Measurements from ENCODE around the gene PI4KA.

Gene PI4KA

DNA sequence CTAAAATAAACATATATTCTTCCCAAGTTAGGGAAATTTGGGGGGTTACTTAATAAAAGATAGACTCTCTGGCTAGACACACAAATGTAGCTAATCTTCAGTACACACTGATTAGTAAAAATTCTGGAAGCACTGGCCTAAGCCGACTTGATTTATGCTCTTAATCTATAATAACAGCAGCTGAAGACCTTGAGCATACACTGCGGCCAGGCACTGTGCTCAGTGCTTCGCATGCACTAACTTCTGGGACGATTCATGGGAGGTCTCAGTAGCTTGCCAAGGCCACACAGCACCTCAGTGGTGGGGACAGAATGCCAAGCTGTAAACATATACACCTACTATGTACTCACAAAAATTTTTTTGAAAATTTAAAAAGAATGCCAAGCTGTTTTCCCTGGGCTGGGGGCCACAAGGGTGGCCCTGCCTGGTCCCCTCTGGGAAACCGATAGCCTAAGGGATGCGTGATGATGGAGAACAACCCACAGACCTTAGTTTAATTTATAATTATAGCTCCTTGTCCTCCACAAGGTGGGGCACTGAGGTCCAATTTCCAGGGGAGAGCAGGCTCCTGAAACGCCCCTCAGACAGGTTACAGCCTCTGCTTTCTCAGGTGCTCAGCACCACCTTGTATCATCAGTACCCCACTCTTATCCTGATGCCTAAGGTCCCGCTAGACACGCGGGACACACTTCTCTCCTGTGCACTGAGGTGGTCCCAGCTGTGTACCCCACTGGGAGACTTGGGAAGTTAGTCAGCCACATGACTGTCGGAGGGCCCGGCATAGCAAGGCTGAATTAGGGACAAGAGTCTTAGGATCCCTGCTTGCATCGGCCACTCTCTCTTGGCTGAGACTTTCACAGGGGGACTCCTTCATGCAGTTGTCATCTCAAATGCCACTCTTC lies 64.6 kb downstream of the PI4KA start:
- no peak for DNase-seq (ENCODE audit: low read depth)

DNA sequence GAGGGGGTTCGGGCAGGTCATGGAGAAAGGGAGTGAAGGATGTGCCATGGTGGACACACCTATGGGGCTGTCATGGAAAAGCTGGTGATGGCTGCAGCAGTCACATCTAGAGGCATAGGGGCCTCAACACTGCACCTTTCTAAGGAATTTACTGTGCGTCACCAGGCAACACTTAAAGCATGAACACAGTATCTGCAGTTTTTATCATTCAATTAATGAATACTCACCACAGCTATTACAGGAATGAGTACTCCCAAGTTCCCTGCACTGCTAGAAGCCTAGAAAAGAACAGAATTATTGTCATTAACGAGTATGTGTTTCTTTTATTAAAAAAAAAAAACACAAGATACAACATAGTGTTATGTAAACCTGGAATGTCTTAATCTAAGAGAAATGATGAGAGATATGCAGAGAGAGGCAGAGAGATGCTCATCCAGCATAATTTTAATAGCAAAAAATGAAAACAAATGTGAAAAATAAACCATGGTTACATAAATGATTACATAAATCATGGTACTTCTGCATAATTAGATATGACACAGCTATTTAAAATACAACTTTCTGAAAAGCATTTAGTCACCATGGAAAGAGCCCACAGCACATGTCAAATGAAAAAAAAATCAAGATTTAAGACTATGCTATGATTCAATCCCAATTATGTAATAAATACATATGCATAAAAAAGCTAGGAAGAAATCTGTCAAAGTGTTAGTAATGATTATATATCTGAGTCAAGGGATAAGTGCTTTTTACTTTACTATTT lies 65.5 kb downstream of the PI4KA start:
- DNase-seq (ENCODE audit: low read depth) = no peak

DNA sequence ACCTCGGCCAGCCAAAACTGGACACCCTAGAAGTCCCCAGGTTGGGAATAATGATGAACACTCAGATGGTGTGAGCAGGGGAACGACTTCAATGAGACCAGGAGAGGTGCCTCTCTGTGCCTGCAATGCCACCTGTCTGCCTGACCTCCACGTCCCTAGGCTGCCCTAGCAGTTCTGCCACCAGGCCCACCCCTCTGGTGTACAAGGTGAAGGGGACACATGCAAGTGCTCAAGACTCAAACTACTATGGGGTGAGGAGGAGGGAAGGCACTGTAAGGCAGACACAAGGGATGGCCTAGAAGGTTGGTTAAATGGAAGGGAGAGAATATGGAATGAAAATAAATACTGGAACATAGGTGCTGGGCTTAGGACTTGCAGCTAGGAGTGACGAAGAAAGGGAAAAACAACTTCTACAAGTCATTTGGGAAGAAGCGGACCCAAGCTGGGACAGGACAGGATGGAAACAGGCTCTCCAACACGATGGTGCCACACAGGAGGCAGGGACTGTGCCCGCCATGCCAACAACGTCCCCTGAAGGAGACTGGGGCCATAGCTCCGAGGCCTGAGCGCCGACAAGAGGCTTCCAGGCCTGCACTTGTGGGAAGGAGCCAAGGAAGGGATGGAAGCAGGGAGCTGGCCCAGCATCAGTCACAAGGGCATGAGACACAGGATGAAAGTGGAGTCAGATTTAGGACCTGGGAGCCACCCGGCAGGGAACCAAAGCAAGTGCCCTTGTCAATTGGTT lies 66.2 kb downstream of the PI4KA start:
- DNase-seq (ENCODE audit: low read depth) = no peak

DNA sequence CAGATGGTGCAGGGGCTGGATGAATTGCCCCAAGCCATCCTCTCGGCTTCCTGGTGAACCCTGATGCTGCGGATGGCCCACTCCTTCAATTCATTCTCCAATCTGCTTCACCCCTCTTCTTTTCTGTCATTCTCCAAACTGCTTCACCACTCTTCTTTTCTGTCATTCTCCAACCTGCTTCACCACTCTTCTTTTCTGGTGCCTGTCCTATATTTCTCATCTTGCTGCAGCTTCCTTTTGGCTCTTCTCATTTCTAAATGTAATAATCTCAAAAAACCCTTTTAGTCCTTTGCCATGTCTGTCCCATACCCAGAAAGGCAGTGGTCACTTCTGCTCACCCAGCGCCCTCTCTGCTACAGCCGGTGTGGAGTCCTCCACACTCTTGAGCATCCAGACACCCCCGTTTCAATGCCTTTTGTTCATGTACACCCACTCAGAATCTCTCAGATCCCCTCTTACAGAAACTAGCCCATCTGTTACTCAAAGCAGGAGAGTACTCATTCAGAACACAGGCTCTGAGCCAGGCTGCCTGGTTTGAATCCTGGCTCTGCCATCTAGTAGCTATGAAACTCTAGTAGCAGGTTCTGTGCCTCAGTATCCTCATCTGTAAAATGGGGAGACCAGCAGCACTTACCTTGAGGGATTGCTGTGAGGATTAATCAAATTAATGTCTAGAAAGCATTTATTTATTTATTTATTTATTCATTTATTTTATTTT lies 69.8 kb downstream of the PI4KA start:
- DNase-seq (ENCODE audit: low read depth) = no peak

DNA sequence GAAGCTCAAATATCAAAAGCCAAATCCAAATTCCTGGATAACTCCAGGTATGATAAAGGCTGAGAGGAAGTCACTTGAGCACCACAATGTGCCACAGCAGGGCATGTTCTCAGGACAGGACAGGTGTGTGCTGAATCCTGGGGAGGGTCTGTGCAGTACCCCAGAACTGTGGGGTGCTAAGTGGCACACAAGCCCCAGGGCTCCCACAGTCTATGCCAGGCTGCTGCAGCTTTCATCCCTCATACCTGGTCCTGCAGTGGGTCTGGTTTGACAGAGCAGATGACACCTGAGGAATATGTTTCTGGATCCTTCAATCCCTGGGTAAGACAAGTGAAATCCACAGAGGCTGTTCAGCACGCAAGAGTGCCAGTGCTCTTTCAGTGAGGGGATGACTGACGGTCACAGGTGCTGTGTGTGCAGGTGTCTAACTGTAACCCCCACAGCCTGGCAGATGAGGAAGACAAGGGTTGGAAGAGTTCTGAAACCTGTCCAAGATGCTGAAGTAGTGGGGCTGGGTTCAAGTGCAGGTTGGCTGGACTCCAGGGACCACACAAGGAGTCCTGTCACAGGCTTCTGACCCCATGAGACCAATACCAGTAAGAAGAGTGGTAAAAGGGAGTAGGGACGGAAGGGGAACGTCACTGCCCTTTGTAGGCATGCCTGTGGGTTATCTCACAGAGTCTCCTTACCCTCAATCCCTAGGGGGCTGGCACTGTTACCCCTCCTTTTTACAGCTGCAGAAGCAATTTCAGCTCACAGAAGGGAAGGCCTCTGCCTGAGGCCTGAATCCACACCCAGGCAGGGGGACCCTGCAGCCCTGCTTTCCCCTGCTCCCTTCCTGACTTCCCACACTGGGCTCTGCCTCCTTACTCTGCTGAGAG lies 70.6 kb downstream of the PI4KA start:
- DNase-seq (ENCODE audit: low read depth) = no peak

DNA sequence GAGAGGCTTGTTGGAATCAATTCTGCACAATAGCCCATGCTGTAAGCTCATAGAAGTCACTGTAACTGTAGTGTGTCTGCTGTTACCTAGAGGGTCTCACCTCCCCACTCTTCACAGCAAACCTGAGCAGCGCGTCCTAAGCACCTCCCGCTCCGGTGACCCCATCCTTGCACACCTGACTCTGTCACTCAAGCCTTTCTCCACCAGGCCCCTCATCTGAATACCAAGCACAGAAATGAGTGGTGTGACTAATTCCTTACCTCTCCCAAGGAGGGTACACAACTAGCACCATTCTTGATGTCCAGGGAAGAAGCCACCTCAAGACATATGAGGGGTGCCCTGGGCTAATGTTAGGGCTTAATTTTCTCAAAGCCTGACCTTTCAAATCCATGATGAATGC lies 71.4 kb downstream of the PI4KA start:
- no peak for DNase-seq (ENCODE audit: low read depth)

DNA sequence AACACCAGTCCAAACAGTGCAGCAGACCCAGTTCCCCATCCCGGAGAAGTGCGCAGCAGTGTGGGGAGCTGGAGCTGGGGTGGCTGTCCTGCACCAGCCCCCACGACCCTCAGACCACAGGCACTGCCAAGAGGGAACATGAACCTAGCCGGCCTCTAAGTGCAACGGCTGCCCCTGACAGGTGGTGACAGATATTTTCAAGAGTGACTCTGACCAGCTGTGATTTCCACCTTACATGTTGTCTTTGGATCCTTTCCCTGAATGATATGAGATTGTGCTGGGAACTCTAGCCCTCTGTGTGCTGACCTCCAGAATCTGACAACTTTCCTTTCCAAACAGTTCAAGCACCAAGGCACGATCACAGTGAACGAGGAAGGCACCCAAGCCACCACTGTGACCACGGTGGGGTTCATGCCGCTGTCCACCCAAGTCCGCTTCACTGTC lies 72.1 kb downstream of the PI4KA start:
- no peak for DNase-seq (ENCODE audit: low read depth)

DNA sequence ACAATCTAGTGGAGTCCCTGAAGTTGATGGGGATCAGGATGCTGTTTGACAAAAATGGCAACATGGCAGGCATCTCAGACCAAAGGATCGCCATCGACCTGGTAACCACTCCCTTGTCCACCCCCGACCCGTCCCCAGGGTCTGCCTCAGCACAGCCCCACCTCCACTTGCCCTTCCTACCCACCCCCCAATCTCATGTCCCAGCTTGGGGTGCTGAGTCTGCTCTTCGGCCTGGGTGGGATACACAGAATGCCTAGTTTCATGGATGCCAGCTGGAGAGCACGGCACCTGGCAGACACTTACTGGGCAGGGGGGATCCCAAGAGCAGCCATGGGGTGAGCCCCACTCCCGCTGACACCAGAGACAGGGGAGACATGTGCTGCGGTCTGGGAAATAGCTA lies 72.6 kb downstream of the PI4KA start:
- no peak for DNase-seq (ENCODE audit: low read depth)

DNA sequence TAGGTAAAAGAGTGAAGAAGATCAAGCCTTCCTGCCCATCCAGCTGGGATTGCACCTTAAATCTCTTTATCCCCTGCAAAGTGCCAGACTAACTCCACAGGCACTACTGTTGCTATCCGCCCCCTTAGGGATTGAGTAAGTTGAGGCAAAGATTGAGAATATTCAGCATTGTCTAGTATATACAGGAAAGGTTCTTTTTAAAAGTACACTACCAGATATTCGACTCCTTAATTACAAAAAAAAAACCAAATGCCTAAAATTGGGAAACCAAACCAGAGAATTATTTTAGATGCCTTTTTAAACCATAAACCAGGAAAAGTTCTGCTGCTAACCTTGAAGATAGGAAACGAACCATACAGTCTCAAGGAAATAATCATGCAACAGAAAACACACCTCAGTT lies 73.2 kb downstream of the PI4KA start:
- no peak for DNase-seq (ENCODE audit: low read depth)

DNA sequence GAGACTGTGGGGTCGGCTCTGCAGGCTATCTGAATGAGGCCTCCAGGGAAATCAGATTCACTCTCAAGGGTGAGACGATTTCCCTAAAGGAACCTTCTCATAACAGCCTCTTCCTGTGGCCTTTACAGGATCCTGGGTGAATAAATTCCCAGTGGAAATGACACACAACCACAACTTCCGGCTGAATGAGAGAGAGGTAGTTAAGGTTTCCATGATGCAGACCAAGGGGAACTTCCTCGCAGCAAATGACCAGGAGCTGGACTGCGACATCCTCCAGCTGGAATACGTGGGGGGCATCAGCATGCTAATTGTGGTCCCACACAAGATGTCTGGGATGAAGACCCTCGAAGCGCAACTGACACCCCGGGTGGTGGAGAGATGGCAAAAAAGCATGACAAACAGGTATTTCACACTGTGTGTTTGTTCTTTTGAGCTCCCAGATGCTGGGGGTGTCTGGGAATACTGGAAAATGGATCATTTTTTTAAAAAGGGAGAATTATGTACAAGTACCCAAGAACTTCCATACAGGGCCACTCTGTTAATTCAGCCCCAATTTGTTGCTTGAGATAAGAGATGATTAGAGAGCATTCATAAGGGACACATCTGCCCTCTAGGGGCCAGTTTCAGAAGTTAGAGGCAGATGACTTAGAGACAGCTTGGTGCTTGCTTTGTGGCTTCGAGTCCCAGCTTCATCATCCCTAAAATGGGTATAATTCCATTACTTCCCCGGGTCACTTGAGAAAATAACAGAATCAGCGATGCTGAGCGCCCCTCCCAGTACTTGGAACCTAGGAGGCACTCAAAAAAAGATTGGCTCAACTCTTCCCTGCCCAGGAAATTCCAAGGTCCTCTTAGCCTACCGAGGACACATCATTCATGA lies 74.5 kb downstream of the PI4KA start:
- no peak for DNase-seq (ENCODE audit: low read depth)

DNA sequence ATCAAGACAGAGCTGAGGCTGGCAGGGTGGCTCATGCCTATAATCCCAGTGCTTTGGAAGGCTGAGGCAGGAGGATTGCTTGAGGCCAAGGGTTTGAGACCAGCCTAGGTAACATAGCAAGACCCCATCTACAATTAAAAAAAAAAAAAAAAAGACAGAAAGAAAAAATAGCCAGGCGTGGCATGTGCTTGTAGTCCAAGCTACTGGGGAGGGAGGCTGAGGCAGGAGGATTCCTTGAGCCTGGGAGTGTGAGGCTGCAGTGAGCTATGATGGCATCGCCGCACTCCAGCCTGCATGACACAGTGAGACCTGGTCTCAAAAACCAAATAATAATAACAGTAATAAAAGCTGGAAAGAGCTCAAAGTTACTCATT lies 75.3 kb downstream of the PI4KA start:
- DNase-seq (ENCODE audit: low read depth) = no peak

DNA sequence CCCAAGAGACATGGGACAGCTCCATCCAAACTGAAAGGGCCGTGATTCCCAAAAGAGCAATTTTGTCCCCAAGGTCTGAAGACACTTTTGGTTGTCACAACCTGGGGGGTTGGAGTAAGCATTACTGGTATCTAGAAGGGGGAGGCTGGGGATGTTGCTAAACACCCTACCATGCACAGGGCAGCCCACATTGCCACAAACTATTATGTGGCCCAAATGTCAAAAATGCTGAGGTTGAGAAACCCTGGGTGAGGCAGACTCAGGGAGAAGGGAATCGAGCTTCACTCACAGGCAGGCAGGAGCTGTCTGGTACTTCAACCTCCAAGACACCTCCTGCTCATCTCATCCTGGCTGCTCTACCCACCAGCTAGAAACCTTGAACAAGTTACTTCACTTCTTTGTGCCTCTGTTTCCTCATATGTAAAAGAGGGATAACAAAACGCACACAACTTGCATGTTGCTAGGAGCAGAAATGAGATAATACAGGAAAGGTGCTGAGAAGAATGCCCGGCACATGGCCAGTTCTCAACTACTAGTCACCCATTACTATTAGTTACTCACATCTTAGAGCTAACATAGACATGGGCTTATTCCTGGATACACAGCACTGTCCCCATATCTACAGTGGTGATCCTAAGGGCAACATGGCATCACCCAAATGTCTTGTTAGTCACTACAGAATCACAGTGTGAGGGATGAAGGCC lies 75.9 kb downstream of the PI4KA start:
- DNase-seq (ENCODE audit: low read depth) = no peak

DNA sequence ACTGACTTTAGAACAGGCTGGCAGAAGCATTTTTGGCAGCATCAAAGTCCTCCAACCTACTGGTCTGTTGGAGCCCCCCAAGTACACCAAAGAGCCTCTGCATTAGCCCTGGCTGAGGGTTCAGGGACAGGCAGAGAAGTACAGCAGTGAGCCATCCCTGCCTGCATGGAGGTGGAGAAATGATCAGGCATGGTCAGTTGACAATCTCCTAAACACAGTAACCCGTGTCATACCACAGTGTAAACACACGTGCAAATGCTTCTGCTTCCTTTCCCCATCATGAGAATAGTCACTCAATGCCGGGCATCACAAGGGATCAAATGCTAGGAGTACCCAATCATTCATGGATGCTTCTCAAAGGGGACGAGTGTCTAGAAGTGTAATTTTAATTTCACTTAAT lies 76.5 kb downstream of the PI4KA start:
- DNase-seq (ENCODE audit: low read depth) = no peak

DNA sequence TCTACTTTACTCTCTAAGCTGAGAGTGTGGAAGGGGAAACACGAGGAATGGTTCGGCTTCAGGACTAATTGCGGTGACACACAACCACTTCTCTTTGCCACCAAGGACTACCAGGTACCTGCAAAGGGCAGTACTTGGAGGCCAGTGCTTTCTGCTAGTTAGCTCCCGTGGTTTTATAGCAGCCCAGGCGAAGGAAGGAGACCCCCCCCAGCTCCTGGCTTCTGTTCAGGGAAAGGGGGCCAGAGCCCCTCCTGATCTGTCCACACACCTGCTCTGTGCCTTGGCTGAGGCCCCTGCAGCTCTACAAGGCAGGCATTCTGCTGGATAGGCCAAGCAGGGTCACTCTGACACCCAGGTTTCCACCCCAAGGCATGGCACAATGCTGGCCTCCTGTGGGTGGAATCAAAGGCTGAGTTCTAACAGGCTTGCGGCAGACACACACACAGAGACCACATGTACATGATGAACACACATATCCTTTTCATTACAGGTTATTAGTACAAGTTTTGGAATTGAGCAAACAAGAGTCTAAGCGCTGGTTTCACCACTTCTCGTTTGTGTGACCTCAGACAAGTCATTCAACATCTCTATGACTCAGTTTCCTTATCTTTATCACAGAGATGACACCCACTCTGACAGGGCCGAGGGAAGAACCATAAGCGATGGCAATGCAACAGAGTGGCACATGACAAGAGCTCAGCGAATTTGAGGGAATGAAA lies 77.2 kb downstream of the PI4KA start:
- DNase-seq (ENCODE audit: low read depth) = no peak

DNA sequence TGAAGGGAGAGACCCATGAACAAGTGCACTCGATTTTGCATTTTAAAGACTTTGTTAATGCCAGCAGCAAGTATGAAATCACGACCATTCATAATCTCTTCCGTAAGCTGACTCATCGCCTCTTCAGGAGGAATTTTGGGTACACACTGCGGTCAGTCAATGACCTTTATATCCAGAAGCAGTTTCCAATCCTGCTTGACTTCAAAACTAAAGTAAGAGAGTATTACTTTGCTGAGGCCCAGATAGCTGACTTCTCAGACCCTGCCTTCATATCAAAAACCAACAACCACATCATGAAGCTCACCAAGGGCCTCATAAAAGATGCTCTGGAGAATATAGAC lies 78.8 kb downstream of the PI4KA start:
- DNase-seq (ENCODE audit: low read depth) = no peak

DNA sequence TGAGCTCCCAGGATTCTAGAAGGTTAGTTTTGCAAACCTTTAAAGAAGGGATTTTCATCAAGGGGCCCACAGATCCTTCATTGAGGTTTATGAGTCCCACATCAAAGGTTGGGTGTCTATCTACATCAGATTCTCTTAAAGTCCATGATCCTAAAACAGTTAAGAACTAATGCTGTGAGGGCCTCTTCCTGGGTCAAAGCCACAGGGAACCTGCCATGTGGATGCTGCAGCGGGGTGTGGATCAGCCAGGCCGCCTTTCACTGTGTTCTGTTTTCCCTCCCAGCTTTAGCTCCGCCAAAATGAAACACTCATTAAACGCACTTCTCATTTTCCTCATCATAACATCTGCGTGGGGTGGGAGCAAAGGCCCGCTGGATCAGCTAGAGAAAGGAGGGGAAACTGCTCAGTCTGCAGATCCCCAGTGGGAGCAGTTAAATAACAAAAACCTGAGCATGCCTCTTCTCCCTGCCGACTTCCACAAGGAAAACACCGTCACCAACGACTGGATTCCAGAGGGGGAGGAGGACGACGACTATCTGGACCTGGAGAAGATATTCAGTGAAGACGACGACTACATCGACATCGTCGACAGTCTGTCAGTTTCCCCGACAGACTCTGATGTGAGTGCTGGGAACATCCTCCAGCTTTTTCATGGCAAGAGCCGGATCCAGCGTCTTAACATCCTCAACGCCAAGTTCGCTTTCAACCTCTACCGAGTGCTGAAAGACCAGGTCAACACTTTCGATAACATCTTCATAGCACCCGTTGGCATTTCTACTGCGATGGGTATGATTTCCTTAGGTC lies 79.4 kb downstream of the PI4KA start:
- DNase-seq (ENCODE audit: low read depth) = no peak

DNA sequence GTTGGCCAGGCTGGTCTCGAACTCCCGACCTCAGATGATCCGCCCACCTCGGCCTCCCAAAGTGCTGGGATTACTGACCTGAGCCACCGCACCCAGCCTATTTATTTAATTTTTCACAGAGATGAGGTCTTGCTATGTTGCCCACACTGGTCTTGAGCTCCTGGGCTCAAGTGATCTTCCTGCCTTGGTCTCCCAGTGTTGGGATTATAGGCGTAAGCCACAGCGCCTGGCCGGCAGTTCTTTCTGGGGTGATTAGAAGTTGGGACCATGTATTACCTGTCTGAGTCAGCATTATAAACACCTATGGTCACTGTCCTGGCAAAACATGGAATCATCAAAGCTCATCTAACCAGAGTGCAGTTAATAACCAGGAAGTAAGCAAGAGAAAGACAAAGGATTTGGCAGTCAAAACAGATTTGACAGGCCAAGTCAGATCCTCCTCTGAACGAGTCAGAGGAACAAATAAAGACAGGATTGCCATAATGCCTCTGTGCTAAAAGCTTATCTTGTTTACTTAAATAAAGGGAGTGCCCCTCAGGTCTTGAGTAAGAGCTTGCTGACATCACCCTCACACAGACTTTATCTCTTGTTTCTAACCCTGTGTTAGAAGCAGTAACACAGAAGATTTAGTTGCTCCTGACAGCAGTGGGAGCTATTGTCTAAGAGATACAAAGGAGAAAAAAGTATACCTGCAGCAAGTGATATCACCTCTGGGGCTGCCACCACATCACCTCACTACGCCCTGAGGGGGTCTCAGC lies 81.0 kb downstream of the PI4KA start:
- DNase-seq (ENCODE audit: low read depth) = no peak
